Thyroid gland (tissue), 4 donors: Measurements from ENCODE around the gene KRT6C. TPM values are rescaled to one million over a fixed set of nuclear protein-coding genes. Genes with fewer than 3 reads are reported as not detected.

Experiments
- DNase-seq, 2 donors: peaks; one replicate each; pipeline ENCODE4 v3.0.0-alpha.2; 2019
- H3K27ac ChIP-seq, 3 donors: fragments of 200-600 bp; sonication (generic); 1 replicate in 2 of 3; 2 replicates in 1 of 3; pipeline ENCODE4 v1.5.1; 2016 to 2019; ENCODE audit warnings: mild to moderate bottlenecking in 1 of 3, moderate library complexity in 1 of 3
- H3K27me3 ChIP-seq: fragments of 200-600 bp; sonication (generic); one replicate; pipeline ENCODE4 v1.5.1; 2019
- H3K36me3 ChIP-seq, 2 donors: fragments of 200-600 bp; sonication (generic); one replicate each; pipeline ENCODE4 v1.5.1; 2016 to 2019
- H3K4me1 ChIP-seq, 2 donors: fragments of 200-600 bp; sonication (generic); one replicate each; pipeline ENCODE4 v1.5.1; 2017 to 2019
- H3K4me3 ChIP-seq, 3 donors: fragments of 200-600 bp; sonication (generic); replicated peaks in 1 of 3; 1 replicate in 2 of 3; 2 replicates in 1 of 3; pipeline ENCODE4 v1.5.1; 2016; ENCODE audit warnings: mild to moderate bottlenecking in 1 of 3
- H3K9me3 ChIP-seq: fragments of 200-600 bp; sonication (generic); one replicate; pipeline ENCODE4 v1.5.1; 2017
- CTCF ChIP-seq, 6 experiments: fragments of 200-600 bp in 3 of 6; fragments of 450-650 bp in 3 of 6; sonication (generic) in 3 of 6; IDR thresholded peaks; one replicate each; pipeline ENCODE4 v1.5.1; 2016 to 2019; ENCODE audit warnings: antibody characterized with exemption in 6 of 6, mild to moderate bottlenecking in 2 of 6, inconsistent platforms in 1 of 6, moderate library complexity in 1 of 6
- POLR2A ChIP-seq, 2 donors: fragments of 450-650 bp; IDR thresholded peaks; one replicate each; pipeline ENCODE4 v1.6.1; 2017; ENCODE audit warnings: antibody characterized with exemption in 2 of 2, mild to moderate bottlenecking in 2 of 2, moderate library complexity in 1 of 2
- WGBS, 2 donors: methylation state at CpG; one replicate each; pipeline ENCODE4 v1.1.5; 2017; 5-methylcytosine and 5-hydroxymethylcytosine counted together
- intact Hi-C: fragments of 100-400 bp; cut with DNase I; formaldehyde crosslinking; loops from one replicate; pipeline ENCODE4 v1.15.1; 2023
- total RNA-seq, 4 donors: library from RNA; depleted of rRNA; stranded (reverse); fragments of >200 nt; gene quantifications; one replicate each; pipeline ENCODE4 v1.2.3, GENCODE V29; 2016

The KRT6C gene
- total RNA-seq, 4 donors from 2014 or later: not detected

- H3K4me3 ChIP-seq: no peak overlapping the region
These were observed 32.2 kb downstream of the KRT6C start for GRCh38 chr12:52441320-52441911.

GRCh38 chr12:52440821-52441319 is 32.7 kb downstream of the KRT6C start:
- no peak for DNase-seq
- H3K27ac ChIP-seq: no peak overlapping the region
- H3K4me1 ChIP-seq: no peaks in the 10 kb centered on the region
- intact Hi-C loops: no loop called here
- no peaks in the 10 kb centered on the region for H3K9me3 ChIP-seq
- H3K27me3 ChIP-seq: no peaks in the 10 kb centered on the region
- TF ChIP-seq POLR2A (IDR thresholded peaks at IDR 0.05) (no peak), CTCF (IDR thresholded peaks at IDR 0.05) (no peak)
- WGBS, 2 donors: 96 to 98% methylated on average over 5 of the region's 5 CpGs
- no peak overlapping the region for H3K4me3 ChIP-seq
- H3K36me3 ChIP-seq: no peaks in the 10 kb centered on the region

More at GRCh38 chr12:52441320-52441911, 32.2 kb downstream of the KRT6C start:
- H3K9me3 ChIP-seq: no peaks in the 10 kb centered on the region
- H3K27ac ChIP-seq: no peak overlapping the region
- no peaks in the 10 kb centered on the region for H3K27me3 ChIP-seq
- TF ChIP-seq CTCF (IDR thresholded peaks at IDR 0.05): no peak
- 71 to 77% methylated on average over 9 of the region's 9 CpGs for WGBS, 2 donors
- H3K36me3 ChIP-seq: no peaks in the 10 kb centered on the region
- intact Hi-C loops: no loop called here
- H3K4me1 ChIP-seq: no peaks in the 10 kb centered on the region
- no peak for DNase-seq

GRCh38 chr12:52439845-52440244 is 33.8 kb downstream of the KRT6C start:
- DNase-seq: no peak
- no peaks in the 10 kb centered on the region for H3K9me3 ChIP-seq
- intact Hi-C loops: no loop called here
- H3K4me3 ChIP-seq: no peak overlapping the region
- WGBS, 2 donors: 62 to 67% methylated on average over 2 of the region's 2 CpGs
- H3K4me1 ChIP-seq: no peaks in the 10 kb centered on the region
- TF ChIP-seq POLR2A (IDR thresholded peaks at IDR 0.05): no peak
- no peak for TF ChIP-seq CTCF (IDR thresholded peaks at IDR 0.05)
- no peak overlapping the region for H3K27ac ChIP-seq
- no peaks in the 10 kb centered on the region for H3K36me3 ChIP-seq
- no peaks in the 10 kb centered on the region for H3K27me3 ChIP-seq

GRCh38 chr12:52439420-52439819 is 34.2 kb downstream of the KRT6C start:
- Histone ChIP-seq H3K4me1 (no peaks in the 10 kb centered on the region), H3K9me3 (no peaks in the 10 kb centered on the region), H3K36me3 (no peaks in the 10 kb centered on the region), H3K27me3 (no peaks in the 10 kb centered on the region), H3K27ac (no peak overlapping the region), H3K4me3 (no peak overlapping the region)
- 79 to 89% methylated on average over 4 to 8 of the region's 8 CpGs for WGBS, 2 donors
- intact Hi-C loops: no loop called here
- TF ChIP-seq CTCF (IDR thresholded peaks at IDR 0.05): no peak
- TF ChIP-seq POLR2A (IDR thresholded peaks at IDR 0.05): no peak
- no peak for DNase-seq

- WGBS, 2 donors: 74 to 82% methylated on average over 7 to 8 of the region's 8 CpGs
- no peaks in the 10 kb centered on the region for H3K36me3 ChIP-seq
- no peak for DNase-seq
These were observed 35.0 kb downstream of the KRT6C start for GRCh38 chr12:52438305-52439301.

More at GRCh38 chr12:52438305-52439301, 35.0 kb downstream of the KRT6C start:
- Histone ChIP-seq H3K9me3 (no peaks in the 10 kb centered on the region), H3K4me3 (no peak overlapping the region), H3K4me1 (no peaks in the 10 kb centered on the region), H3K27me3 (no peaks in the 10 kb centered on the region), H3K27ac (no peak overlapping the region)
- intact Hi-C loops: no loop called here
- no peak for TF ChIP-seq CTCF (IDR thresholded peaks at IDR 0.05)
- no peak for TF ChIP-seq POLR2A (IDR thresholded peaks at IDR 0.05)
